Thoracic aorta (tissue), 2 donors: ENCODE data around the gene DEF6. TPM values are rescaled to one million over a fixed set of nuclear protein-coding genes. Genes with fewer than 3 reads are reported as not detected.
A peak's percentile ranks its signal among the peaks of the same experiment; 100 is the strongest.

Experiments used
- ATAC-seq: fragments of 150-250 bp; one replicate; pipeline ENCODE4 v1.8.0; 2017; ENCODE audit warnings: low read depth; ENCODE audit not compliant: insufficient number of reproducible peaks, low FRiP score
- DNase-seq: peaks from one replicate; pipeline ENCODE4 v3.0.0-alpha.2; 2020; ENCODE audit warnings: low spot score
- H3K27ac ChIP-seq, 2 donors: fragments of 200-600 bp; sonication (generic); 1 replicate in 1 of 2; 2 replicates in 1 of 2; pipeline ENCODE4 v1.5.1; 2016; ENCODE audit warnings: mild to moderate bottlenecking in 2 of 2, moderate library complexity in 2 of 2
- H3K27me3 ChIP-seq: fragments of 200-600 bp; sonication (generic); replicated peaks from 2 replicates; pipeline ENCODE4 v1.6.0; 2016; ENCODE audit warnings: mild to moderate bottlenecking; ENCODE audit not compliant: insufficient read depth
- H3K36me3 ChIP-seq: fragments of 200-600 bp; sonication (generic); one replicate; pipeline ENCODE4 v1.5.1; 2016
- H3K4me1 ChIP-seq, 2 donors: fragments of 200-600 bp; sonication (generic); 1 replicate in 1 of 2; 2 replicates in 1 of 2; pipeline versions ENCODE4 v1.5.1 to v1.6.0; 2016; ENCODE audit warnings: low read depth in 2 of 2, mild to moderate bottlenecking in 1 of 2; ENCODE audit not compliant: control insufficient read depth in 1 of 2
- H3K4me3 ChIP-seq: fragments of 200-600 bp; sonication (generic); 2 replicates; pipeline ENCODE4 v1.5.1; 2016; ENCODE audit warnings: mild to moderate bottlenecking
- H3K9me3 ChIP-seq: fragments of 200-600 bp; sonication (generic); 2 replicates; pipeline ENCODE4 v1.5.1; 2016
- CTCF ChIP-seq: fragments of 200-600 bp; sonication (generic); IDR thresholded peaks from one replicate; pipeline ENCODE4 v1.5.1; 2019; ENCODE audit warnings: antibody characterized with exemption
- total RNA-seq, 2 donors: library from RNA; depleted of rRNA; stranded (reverse); fragments of >200 nt; gene quantifications; one replicate each; pipeline versions ENCODE4 v1.1.0 to v1.2.3, GENCODE V29; 2016

The DEF6 gene
- total RNA-seq, 2 donors from 2014 or later: 7.6 to 9.1 TPM

GRCh38 chr6:35260591-35261570 lies 36.7 kb upstream of the DEF6 start:
- no peak for ATAC-seq
- H3K27ac ChIP-seq: peak overlapping the region; percentile 74 to 93
- TF ChIP-seq CTCF: no peak
- DNase-seq: no peak
- H3K4me3 ChIP-seq: peak overlapping the region; percentile 92
- H3K4me1 ChIP-seq: peaks cover 12 to 42% of the 10 kb centered on the region in 2 donors
- H3K27me3 ChIP-seq: no peaks in the 10 kb centered on the region
- H3K9me3 ChIP-seq: no peaks in the 10 kb centered on the region
- no peaks in the 10 kb centered on the region for H3K36me3 ChIP-seq

GRCh38 chr6:35262596-35262995 lies 35.0 kb upstream of the DEF6 start:
- DNase-seq (no peak), ATAC-seq (no peak)
- no peaks in the 10 kb centered on the region for H3K9me3 ChIP-seq
- no peaks in the 10 kb centered on the region for H3K27me3 ChIP-seq
- peaks cover 11 to 39% of the 10 kb centered on the region in 2 donors for H3K4me1 ChIP-seq
- no peak overlapping the region for H3K27ac ChIP-seq
- TF ChIP-seq CTCF: no peak
- H3K4me3 ChIP-seq: no peak overlapping the region
- H3K36me3 ChIP-seq: no peaks in the 10 kb centered on the region

GRCh38 chr6:35264550-35265274 lies 32.9 kb upstream of the DEF6 start:
- Histone ChIP-seq H3K36me3 (no peaks in the 10 kb centered on the region), H3K9me3 (no peaks in the 10 kb centered on the region), H3K4me3 (no peak overlapping the region), H3K4me1 (peaks cover 6 to 30% of the 10 kb centered on the region in 2 donors), H3K27me3 (no peaks in the 10 kb centered on the region), H3K27ac (no peak overlapping the region)
- ATAC-seq: no peak
- no peak for TF ChIP-seq CTCF
- no peak for DNase-seq

GRCh38 chr6:35265523-35265922 lies 32.1 kb upstream of the DEF6 start:
- Histone ChIP-seq H3K27ac (no peak overlapping the region), H3K27me3 (no peaks in the 10 kb centered on the region), H3K36me3 (no peaks in the 10 kb centered on the region), H3K4me1 (peaks cover 3 to 24% of the 10 kb centered on the region in 2 donors), H3K4me3 (no peak overlapping the region), H3K9me3 (no peaks in the 10 kb centered on the region)
- ATAC-seq: no peak
- TF ChIP-seq CTCF: no peak
- DNase-seq: no peak

- no peaks in the 10 kb centered on the region for H3K27me3 ChIP-seq
- no peak overlapping the region for H3K27ac ChIP-seq
- no peak for DNase-seq
- peaks cover 3 to 18% of the 10 kb centered on the region in 2 donors for H3K4me1 ChIP-seq
- no peak overlapping the region for H3K4me3 ChIP-seq
- ATAC-seq: no peak
- no peak for TF ChIP-seq CTCF
- H3K9me3 ChIP-seq: no peaks in the 10 kb centered on the region
- H3K36me3 ChIP-seq: no peaks in the 10 kb centered on the region
These were observed 30.2 kb upstream of the DEF6 start for GRCh38 chr6:35267446-35267845.
